PFSK-1 (cell line): ENCODE measurements around the gene DTL.

Experiments
- FOXP2 ChIP-seq: optimal IDR thresholded peaks from 2 replicates; pipeline ENCODE3; 2011; ENCODE audit warnings: borderline replicate concordance, control low read depth, inconsistent platforms; ENCODE audit not compliant: insufficient read depth; ENCODE audit errors: extremely low read length, extremely low read depth
- POLR2AphosphoS5 ChIP-seq: IDR thresholded peaks from 2 replicates; pipeline ENCODE4 v1.6.1; 2012; ENCODE audit warnings: low read depth, mild to moderate bottlenecking, control low read depth, low read length, moderate library complexity
- REST ChIP-seq, 2 experiments: IDR thresholded peaks; 2 replicates each; pipeline versions ENCODE4 v1.6.1 to v1.8.0; 2011 to 2012; ENCODE audit warnings: low read depth in 2 of 2, low read length in 2 of 2, control low read depth in 1 of 2, inconsistent platforms in 1 of 2, mild to moderate bottlenecking in 1 of 2, moderate library complexity in 1 of 2; ENCODE audit not compliant: insufficient read depth in 1 of 2
- SIN3A ChIP-seq: IDR thresholded peaks from 2 replicates; pipeline ENCODE4 v1.6.1; 2012; ENCODE audit warnings: mild to moderate bottlenecking, low read length, moderate library complexity, borderline replicate concordance; ENCODE audit not compliant: insufficient read depth
- TAF1 ChIP-seq: IDR thresholded peaks from 2 replicates; pipeline ENCODE4 v1.6.1; 2012; ENCODE audit warnings: low read length, control low read depth, borderline replicate concordance; ENCODE audit not compliant: insufficient read depth

DTL gene

GRCh38 chr1:212141404-212141803, 105.9 kb downstream of the DTL start:
- TF ChIP-seq TAF1 = no peak
- TF ChIP-seq FOXP2 = no peak
- TF ChIP-seq POLR2AphosphoS5 = no peak
- TF ChIP-seq REST (IDR thresholded peaks at IDR 0.05; ENCODE audit: insufficient read depth in 1 of 2, low read depth in 2 of 2, low read length in 2 of 2) = no peak
- TF ChIP-seq SIN3A = no peak

- TF ChIP-seq FOXP2 = no peak
- TF ChIP-seq SIN3A = no peak
- TF ChIP-seq REST (IDR thresholded peaks at IDR 0.05; ENCODE audit: insufficient read depth in 1 of 2, low read depth in 2 of 2, low read length in 2 of 2) = no peak
- TF ChIP-seq TAF1 = no peak
- no peak for TF ChIP-seq POLR2AphosphoS5
Measured at GRCh38 chr1:212142883-212143530, 107.5 kb downstream of the DTL start.

- TF ChIP-seq REST (IDR thresholded peaks at IDR 0.05; ENCODE audit: insufficient read depth in 1 of 2, low read depth in 2 of 2, low read length in 2 of 2) = no peak
- no peak for TF ChIP-seq SIN3A
- no peak for TF ChIP-seq TAF1
- TF ChIP-seq POLR2AphosphoS5 = no peak
- TF ChIP-seq FOXP2 = no peak
Measured at GRCh38 chr1:212147581-212148033, 112.1 kb downstream of the DTL start.

- TF ChIP-seq POLR2AphosphoS5 (no peak), SIN3A (no peak), REST (IDR thresholded peaks at IDR 0.05; ENCODE audit: insufficient read depth in 1 of 2, low read depth in 2 of 2, low read length in 2 of 2) (no peak), FOXP2 (no peak), TAF1 (no peak)
Measured at GRCh38 chr1:212149566-212149965, 114.0 kb downstream of the DTL start.

- TF ChIP-seq REST (IDR thresholded peaks at IDR 0.05; ENCODE audit: insufficient read depth in 1 of 2, low read depth in 2 of 2, low read length in 2 of 2) = no peak
- no peak for TF ChIP-seq SIN3A
- no peak for TF ChIP-seq TAF1
- no peak for TF ChIP-seq POLR2AphosphoS5
- no peak for TF ChIP-seq FOXP2
Measured at GRCh38 chr1:212152308-212152693, 116.8 kb downstream of the DTL start.
